ENCODE data around the gene SCN9A. TPM values are rescaled to one million over a fixed set of nuclear protein-coding genes. Genes with fewer than 3 reads are reported as not detected.

Gene SCN9A
- total and polyA plus RNA-seq, 10 of the 15 experiments (the other 5 are each of a cell fraction or from before 2014, with no cell fraction given), result 0.04 to 0.08 (median 0.08) TPM; not detected in 7

DNA sequence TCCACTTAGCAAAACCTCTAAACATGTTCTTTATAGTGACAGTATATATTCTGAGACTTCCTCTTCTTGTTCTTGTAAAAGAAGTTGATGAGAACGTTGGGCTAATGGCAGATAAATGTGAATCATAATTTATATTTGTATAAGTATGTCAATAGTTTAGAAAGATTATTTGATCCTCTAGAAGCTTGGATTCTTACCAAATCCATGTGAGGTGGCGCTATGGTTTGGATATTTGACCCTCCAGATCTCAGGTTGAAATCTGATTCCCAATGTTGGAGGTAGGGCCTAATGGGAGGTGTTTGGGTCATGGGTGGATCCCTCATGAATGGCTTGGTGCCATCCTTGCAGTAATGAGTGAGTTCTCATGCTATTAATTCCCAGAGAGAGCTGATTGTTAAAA lies 218.2 kb downstream of the SCN9A start:
- in situ Hi-C loops (cut with MboI) (no loop called here), intact Hi-C loops (cut with micrococcal nuclease; ENCODE audit: unreplicated experiment) (no loop called here)
- Histone ChIP-seq H3K27ac (ENCODE audit: control insufficient read depth, insufficient read depth) (no peak overlapping the region), H3K4me1 (ENCODE audit: control insufficient read depth, insufficient read depth, low read length) (no peaks in the 10 kb centered on the region), H3K36me3 (ENCODE audit: control insufficient read depth in 2 of 2, insufficient read depth in 2 of 2, low read length in 1 of 2) (no peaks in the 10 kb centered on the region), H3K4me2 (ENCODE audit: control insufficient read depth, insufficient read depth) (no peak overlapping the region), H3K79me2 (ENCODE audit: control insufficient read depth, insufficient read depth, low read length) (no peaks in the 10 kb centered on the region), H3K27me3 (replicated peaks in 1 of 2; ENCODE audit: control insufficient read depth in 2 of 2, insufficient read depth in 2 of 2, low read length in 1 of 2) (no peaks in the 10 kb centered on the region), H2AFZ (ENCODE audit: control insufficient read depth, low read depth, low read length) (no peak overlapping the region), H3K4me3 (no peak overlapping the region), H4K20me1 (ENCODE audit: control insufficient read depth, insufficient read depth) (no peaks in the 10 kb centered on the region), H3K9me3 (replicated peaks; ENCODE audit: control insufficient read depth, insufficient read depth, low read length) (no peaks in the 10 kb centered on the region), H3K9ac (ENCODE audit: control insufficient read depth, insufficient read depth, low read length) (no peak overlapping the region)
- FAIRE-seq, result no peak
- no TSS peak for BruUV-seq (replicated peaks)
- 0% methylated on average over 2 of the region's 2 CpGs for WGBS (ENCODE audit: insufficient coverage, insufficient replicate concordance, low lambda C conversion rate, missing lambda C conversion rate)
- ChIA-PET RAD21 (ENCODE audit: unreplicated experiment) (no interaction called here), SMC1A (ENCODE audit: uncharacterized antibody, unreplicated experiment) (no interaction called here), CTCF (no interaction called here), POLR2A (interaction anchor here (0.6 kb wide), 1 partner anchor 1191 kb away, joined by 4 read pairs; no protein-coding TSS in a partner anchor)
- TF ChIP-seq STAT1 (conservative IDR thresholded peaks at IDR 0.05) (no peak), HDGF (IDR thresholded peaks at IDR 0.05) (no peak), BCL11A (IDR thresholded peaks at IDR 0.05; ENCODE audit: low read depth, low read length) (no peak), SREBF2 (IDR thresholded peaks at IDR 0.05; ENCODE audit: low read length) (no peak), SRF (IDR thresholded peaks at IDR 0.05; ENCODE audit: low read depth in 2 of 2, low read length in 2 of 2) (no peak), BMI1 (IDR thresholded peaks at IDR 0.05; ENCODE audit: borderline replicate concordance) (no peak)
- DNase-seq (ENCODE audit: low read depth, low spot score), result no peak
- ATAC-seq, result no peak

DNA sequence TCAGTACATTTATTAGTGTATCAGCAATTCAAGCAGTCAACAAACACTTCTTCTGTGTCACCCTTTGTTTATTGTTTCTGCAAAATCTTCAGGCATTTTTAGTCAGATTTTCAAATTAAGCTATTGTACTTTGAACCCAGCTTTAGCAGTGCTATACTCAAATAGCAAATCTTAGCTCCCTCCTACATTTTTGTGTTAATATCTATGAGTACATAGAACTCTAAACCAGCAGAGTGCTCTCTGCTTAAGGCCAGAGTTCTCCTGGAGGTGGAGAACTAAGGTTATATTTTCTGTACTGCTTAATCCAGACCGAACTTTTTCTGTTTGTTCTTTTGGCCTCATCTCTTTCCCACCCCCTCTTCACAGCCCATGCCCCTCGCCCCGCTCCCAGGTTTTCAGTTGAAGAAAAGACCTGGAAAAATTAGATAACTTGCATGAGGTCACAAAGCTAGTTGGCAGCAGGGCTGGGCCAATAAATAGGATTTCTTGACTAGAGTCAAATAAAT lies 218.7 kb downstream of the SCN9A start:
- SMC1A ChIA-PET (ENCODE audit: uncharacterized antibody, unreplicated experiment), result no interaction called here
- CTCF ChIA-PET, result no interaction called here
- DNase-seq (ENCODE audit: low read depth, low spot score) (no peak), FAIRE-seq (no peak), ATAC-seq (no peak)
- H3K9me3 ChIP-seq (replicated peaks; ENCODE audit: control insufficient read depth, insufficient read depth, low read length), result no peaks in the 10 kb centered on the region
- POLR2A ChIA-PET, result interaction anchor here (0.6 kb wide), 1 partner anchor 1191 kb away, joined by 4 read pairs; no protein-coding TSS in a partner anchor
- H3K36me3 ChIP-seq (ENCODE audit: control insufficient read depth in 2 of 2, insufficient read depth in 2 of 2, low read length in 1 of 2), result no peaks in the 10 kb centered on the region
- no peak overlapping the region for H3K27ac ChIP-seq (ENCODE audit: control insufficient read depth, insufficient read depth)
- no peak overlapping the region for H3K9ac ChIP-seq (ENCODE audit: control insufficient read depth, insufficient read depth, low read length)
- no peaks in the 10 kb centered on the region for H3K79me2 ChIP-seq (ENCODE audit: control insufficient read depth, insufficient read depth, low read length)
- RAD21 ChIA-PET (ENCODE audit: unreplicated experiment), result no interaction called here
- H3K4me1 ChIP-seq (ENCODE audit: control insufficient read depth, insufficient read depth, low read length), result no peaks in the 10 kb centered on the region
- TF ChIP-seq NFIC (IDR thresholded peaks at IDR 0.05; ENCODE audit: low read depth, low read length) (no peak), POLR2AphosphoS5 (IDR thresholded peaks at IDR 0.05; ENCODE audit: low read length) (no peak)
- no peak overlapping the region for H2AFZ ChIP-seq (ENCODE audit: control insufficient read depth, low read depth, low read length)
- H3K27me3 ChIP-seq (replicated peaks in 1 of 2; ENCODE audit: control insufficient read depth in 2 of 2, insufficient read depth in 2 of 2, low read length in 1 of 2), result no peaks in the 10 kb centered on the region
- no peak overlapping the region for H3K4me2 ChIP-seq (ENCODE audit: control insufficient read depth, insufficient read depth)
- in situ Hi-C loops (cut with MboI) (no loop called here), intact Hi-C loops (cut with micrococcal nuclease; ENCODE audit: unreplicated experiment) (no loop called here)
- H4K20me1 ChIP-seq (ENCODE audit: control insufficient read depth, insufficient read depth), result no peaks in the 10 kb centered on the region
- no TSS peak for BruUV-seq (replicated peaks)
- no peak overlapping the region for H3K4me3 ChIP-seq
- WGBS (ENCODE audit: insufficient coverage, insufficient replicate concordance, low lambda C conversion rate, missing lambda C conversion rate), result 8% methylated on average over 3 of the region's 3 CpGs

Data from GM12878 (cell line).